ENCODE results near the gene CPPED1.

The CPPED1 gene

GRCh38 chr16:12613131-12613991 lies 190.3 kb downstream of the CPPED1 start:
- Histone ChIP-seq H3K36me3 (ENCODE audit: control insufficient read depth, insufficient read depth, low read length) (no peaks in the 10 kb centered on the region), H3K4me1 (ENCODE audit: control insufficient read depth, insufficient read depth, low read length) (no peaks in the 10 kb centered on the region), H3K27me3 (ENCODE audit: control insufficient read depth, insufficient read depth, low read length) (no peaks in the 10 kb centered on the region), H3K4me3 (ENCODE audit: low read length) (no peak overlapping the region), H3K27ac (ENCODE audit: low read depth, low read length) (no peak overlapping the region), H3K9ac (ENCODE audit: low read length) (no peak overlapping the region)

- H3K9ac ChIP-seq (ENCODE audit: low read length): no peak overlapping the region
- H3K27ac ChIP-seq (ENCODE audit: low read depth, low read length): no peak overlapping the region
- no peaks in the 10 kb centered on the region for H3K36me3 ChIP-seq (ENCODE audit: control insufficient read depth, insufficient read depth, low read length)
- H3K4me1 ChIP-seq (ENCODE audit: control insufficient read depth, insufficient read depth, low read length): no peaks in the 10 kb centered on the region
- H3K4me3 ChIP-seq (ENCODE audit: low read length): no peak overlapping the region
- H3K27me3 ChIP-seq (ENCODE audit: control insufficient read depth, insufficient read depth, low read length): no peaks in the 10 kb centered on the region
Measured at GRCh38 chr16:12612598-12613101, 191.0 kb downstream of the CPPED1 start.

GRCh38 chr16:12611916-12612597 lies 191.6 kb downstream of the CPPED1 start:
- Histone ChIP-seq H3K36me3 (ENCODE audit: control insufficient read depth, insufficient read depth, low read length) (no peaks in the 10 kb centered on the region), H3K9ac (ENCODE audit: low read length) (no peak overlapping the region), H3K4me3 (ENCODE audit: low read length) (no peak overlapping the region), H3K27ac (ENCODE audit: low read depth, low read length) (no peak overlapping the region), H3K27me3 (ENCODE audit: control insufficient read depth, insufficient read depth, low read length) (no peaks in the 10 kb centered on the region), H3K4me1 (ENCODE audit: control insufficient read depth, insufficient read depth, low read length) (no peaks in the 10 kb centered on the region)

- no peak overlapping the region for H3K27ac ChIP-seq (ENCODE audit: low read depth, low read length)
- H3K4me3 ChIP-seq (ENCODE audit: low read length): no peak overlapping the region
- no peaks in the 10 kb centered on the region for H3K4me1 ChIP-seq (ENCODE audit: control insufficient read depth, insufficient read depth, low read length)
- no peaks in the 10 kb centered on the region for H3K36me3 ChIP-seq (ENCODE audit: control insufficient read depth, insufficient read depth, low read length)
- H3K9ac ChIP-seq (ENCODE audit: low read length): no peak overlapping the region
- H3K27me3 ChIP-seq (ENCODE audit: control insufficient read depth, insufficient read depth, low read length): no peaks in the 10 kb centered on the region
Measured at GRCh38 chr16:12611006-12611477, 192.6 kb downstream of the CPPED1 start.

GRCh38 chr16:12609937-12610699 lies 193.6 kb downstream of the CPPED1 start:
- H3K36me3 ChIP-seq (ENCODE audit: control insufficient read depth, insufficient read depth, low read length): no peaks in the 10 kb centered on the region

More at GRCh38 chr16:12609937-12610699, 193.6 kb downstream of the CPPED1 start:
- Histone ChIP-seq H3K27ac (ENCODE audit: low read depth, low read length) (no peak overlapping the region), H3K27me3 (ENCODE audit: control insufficient read depth, insufficient read depth, low read length) (no peaks in the 10 kb centered on the region), H3K9ac (ENCODE audit: low read length) (no peak overlapping the region), H3K4me3 (ENCODE audit: low read length) (no peak overlapping the region), H3K4me1 (ENCODE audit: control insufficient read depth, insufficient read depth, low read length) (no peaks in the 10 kb centered on the region)
